Esophagus squamous epithelium (tissue), 4 donors: ENCODE data around the gene LASP1NB.
"Not testable (repeated sequence)": the region's sequence is repeated elsewhere in the genome, so short reads cannot be mapped to it uniquely, and the experiment has no call there.

ENCODE experiments used
- CTCF ChIP-seq, 6 experiments: fragments of 450-650 bp in 4 of 6; fragments of 200-600 bp in 2 of 6; sonication (generic) in 2 of 6; IDR thresholded peaks; one replicate each; pipeline ENCODE4 v1.5.1; 2016 to 2019; ENCODE audit warnings: antibody characterized with exemption in 6 of 6, mild to moderate bottlenecking in 4 of 6, moderate library complexity in 4 of 6
- POLR2A ChIP-seq, 4 donors: fragments of 450-650 bp; IDR thresholded peaks; one replicate each; pipeline ENCODE4 v1.6.1; 2017; ENCODE audit warnings: antibody characterized with exemption in 4 of 4, mild to moderate bottlenecking in 4 of 4, moderate library complexity in 3 of 4

- not testable (repeated sequence) for TF ChIP-seq CTCF, POLR2A (IDR thresholded peaks at IDR 0.05)
These were observed 13.7 kb upstream of the LASP1NB start for GRCh38 chr17:38911731-38912081.
